Activated CD8-positive, alpha-beta memory T cell treated with anti-CD3 and anti-CD28 coated beads, Interleukin-2, amount 50 U/mL, for 4 hours (primary cell): ENCODE data around the gene MYH2.

Experiments
- DNase-seq: peaks from one replicate; pipeline ENCODE4 v3.0.0-alpha.2; 2020

MYH2 gene

GRCh38 chr17:10513299-10514067, 36.0 kb downstream of the MYH2 start:
- DNase-seq = no peak

- DNase-seq = no peak
These were observed 36.6 kb downstream of the MYH2 start for GRCh38 chr17:10512856-10513255.

- DNase-seq = no peak
These were observed 49.5 kb downstream of the MYH2 start for GRCh38 chr17:10499950-10500349.

- no peak for DNase-seq
These were observed 57.5 kb downstream of the MYH2 start for GRCh38 chr17:10492004-10492403.

- no peak for DNase-seq
These were observed 67.2 kb downstream of the MYH2 start for GRCh38 chr17:10482252-10482651.

- no peak for DNase-seq
These were observed 71.8 kb downstream of the MYH2 start for GRCh38 chr17:10477701-10478100.

- DNase-seq = no peak
These were observed 74.9 kb downstream of the MYH2 start for GRCh38 chr17:10474536-10474935.

GRCh38 chr17:10471858-10472257, 77.6 kb downstream of the MYH2 start:
- DNase-seq = no peak
